Breast epithelium (tissue), 4 donors: ENCODE measurements around the gene STXBP4. TPM values are rescaled to one million over a fixed set of nuclear protein-coding genes. Genes with fewer than 3 reads are reported as not detected.

Source experiments
- DNase-seq, 2 donors: peaks; one replicate each; pipeline ENCODE4 v3.0.0-alpha.2; 2019; ENCODE audit warnings: low spot score in 2 of 2
- H3K27ac ChIP-seq, 2 donors: fragments of 200-600 bp; sonication (generic) in 1 of 2; one replicate each; pipeline ENCODE4 v1.5.1; 2016 to 2019; ENCODE audit warnings: mild to moderate bottlenecking in 1 of 2
- H3K27me3 ChIP-seq, 2 donors: fragments of 200-600 bp; sonication (generic) in 1 of 2; one replicate each; pipeline versions ENCODE4 v1.5.1 to v1.6.0; 2017 to 2019; ENCODE audit warnings: control low read depth in 1 of 2, mild to moderate bottlenecking in 1 of 2
- H3K36me3 ChIP-seq: fragments of 200-600 bp; one replicate; pipeline ENCODE4 v1.5.1; 2019
- H3K4me1 ChIP-seq, 2 donors: fragments of 200-600 bp; sonication (generic); one replicate each; pipeline ENCODE4 v1.5.1; 2016 to 2019; ENCODE audit warnings: control low read depth in 1 of 2
- H3K4me3 ChIP-seq, 3 donors: fragments of 200-600 bp; sonication (generic); 1 replicate in 2 of 3; 2 replicates in 1 of 3; pipeline ENCODE4 v1.5.1; 2016 to 2019; ENCODE audit warnings: mild to moderate bottlenecking in 3 of 3, moderate library complexity in 2 of 3
- H3K9me3 ChIP-seq, 2 donors: fragments of 200-600 bp; sonication (generic) in 1 of 2; one replicate each; pipeline ENCODE4 v1.5.1; 2016 to 2019; ENCODE audit warnings: control low read depth in 1 of 2
- CTCF ChIP-seq, 3 donors: fragments of 450-650 bp; IDR thresholded peaks; one replicate each; pipeline ENCODE4 v1.5.1; 2016 to 2017; ENCODE audit warnings: antibody characterized with exemption in 3 of 3, mild to moderate bottlenecking in 3 of 3, moderate library complexity in 3 of 3
- POLR2A ChIP-seq: fragments of 450-650 bp; IDR thresholded peaks from one replicate; pipeline ENCODE4 v1.6.1; 2016; ENCODE audit warnings: antibody characterized with exemption, mild to moderate bottlenecking, moderate library complexity
- POLR2AphosphoS5 ChIP-seq, 3 donors: sonication (generic); formaldehyde crosslinking; IDR thresholded peaks; one replicate each; pipeline ENCODE4 v1.6.1; 2017; ENCODE audit warnings: antibody characterized with exemption in 3 of 3
- intact Hi-C: fragments of 100-400 bp; cut with DNase I; formaldehyde crosslinking; loops from one replicate; pipeline ENCODE4 v1.15.1; 2023; ENCODE audit warnings: low total_unique reads
- total RNA-seq, 3 donors: library from RNA; depleted of rRNA; stranded (reverse); fragments of >200 nt; gene quantifications; one replicate each; pipeline ENCODE4 v1.1.0, GENCODE V29; 2016

Gene STXBP4
- total RNA-seq, 3 donors from 2014 or later = 10.4 to 29.2 (median 20.2) TPM

DNA sequence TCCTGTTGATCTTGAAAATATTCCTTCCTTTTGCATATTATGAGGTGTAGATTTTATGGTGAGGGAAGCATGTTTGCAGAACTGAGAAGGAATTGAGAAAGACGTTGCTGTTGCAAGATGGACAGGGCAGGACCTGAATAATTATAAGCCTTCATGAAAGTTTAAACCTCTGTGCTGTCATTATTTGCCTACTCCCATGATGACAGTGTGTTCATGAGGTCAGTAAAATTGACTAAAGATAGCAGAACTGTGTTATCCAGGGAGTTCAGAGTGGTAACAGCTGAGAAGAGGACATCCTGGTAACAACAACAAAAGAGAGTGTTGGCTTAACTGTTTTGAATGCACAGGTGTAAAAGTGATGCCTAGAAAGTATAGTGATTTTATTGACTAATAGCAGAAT, 250.9 kb downstream of the STXBP4 start:
- Histone ChIP-seq H3K36me3 (no peaks in the 10 kb centered on the region), H3K9me3 (no peaks in the 10 kb centered on the region), H3K4me1 (no peaks in the 10 kb centered on the region), H3K4me3 (no peak overlapping the region), H3K27ac (no peak overlapping the region), H3K27me3 (no peaks in the 10 kb centered on the region)
- TF ChIP-seq POLR2A (no peak), CTCF (IDR thresholded peaks at IDR 0.05) (no peak), POLR2AphosphoS5 (IDR thresholded peaks at IDR 0.05) (no peak)
- intact Hi-C loops = no loop called here
- DNase-seq = no peak

- intact Hi-C loops = no loop called here
- Histone ChIP-seq H3K27ac (no peak overlapping the region), H3K4me3 (no peak overlapping the region), H3K4me1 (no peaks in the 10 kb centered on the region), H3K9me3 (no peaks in the 10 kb centered on the region), H3K27me3 (no peaks in the 10 kb centered on the region), H3K36me3 (no peaks in the 10 kb centered on the region)
- TF ChIP-seq POLR2AphosphoS5 (IDR thresholded peaks at IDR 0.05) = no peak
- no peak for TF ChIP-seq CTCF (IDR thresholded peaks at IDR 0.05)
- TF ChIP-seq POLR2A = no peak
- no peak for DNase-seq
These were observed 251.4 kb downstream of the STXBP4 start for GRCh38 chr17:55219934-55220333.

Other genes starting within 250 kb of the STXBP4 start
- 10 to 100 TPM; 18.4 to 72.2 (median 47.2) TPM for gene TOM1L1, start 67.9 kb upstream of the STXBP4 start, total RNA-seq
- 10 to 100 TPM; 40.3 to 56.2 (median 55.9) TPM for gene COX11, start 111 bp upstream of the STXBP4 start, total RNA-seq